ENCODE results near the gene SCP2. TPM values are rescaled to one million over a fixed set of nuclear protein-coding genes. Genes with fewer than 3 reads are reported as not detected.
A peak's percentile ranks its signal among the peaks of the same experiment; 100 is the strongest.

The SCP2 gene
- total RNA-seq, 1 donor from 2014 or later = 89.8 TPM

GRCh38 chr1:52920791-52921291 is 6.2 kb upstream of the SCP2 start:
- H3K4me3 Mint-ChIP-seq (ENCODE audit: unreplicated experiment) = peak overlapping the region; percentile 34
- Histone ChIP-seq H3K27ac (ENCODE audit: low read depth, low read length) (no peak overlapping the region), H3K27me3 (ENCODE audit: insufficient read depth, low read length) (peaks cover 2% of the 10 kb centered on the region), H3K9me3 (ENCODE audit: insufficient read depth, low read depth, low read length) (no peaks in the 10 kb centered on the region), H3K36me3 (ENCODE audit: insufficient read depth, low read length) (no peaks in the 10 kb centered on the region), H3K4me1 (ENCODE audit: insufficient read depth, low read length) (no peaks in the 10 kb centered on the region), H3K9ac (ENCODE audit: low read length) (peak overlapping the region; percentile 57), H4K20me1 (ENCODE audit: insufficient read depth, low read length) (no peaks in the 10 kb centered on the region), H3K4me3 (ENCODE audit: insufficient read depth, low read depth, low read length) (peak overlapping the region; percentile 48), H3K79me2 (ENCODE audit: insufficient read depth, low read length) (no peaks in the 10 kb centered on the region), H2AFZ (ENCODE audit: low read depth, low read length) (peak overlapping the region; percentile 98), H3K4me2 (ENCODE audit: low read length) (peak overlapping the region; percentile 85)
- DNase-seq (ENCODE audit: low read depth) (no peak), FAIRE-seq (no peak)
- no peaks in the 10 kb centered on the region for H3K4me1 Mint-ChIP-seq (ENCODE audit: low read depth, unreplicated experiment)
- peaks cover 2% of the 10 kb centered on the region for H3K36me3 Mint-ChIP-seq (ENCODE audit: low read depth, unreplicated experiment)
- H3K9me3 Mint-ChIP-seq (ENCODE audit: unreplicated experiment) = peaks cover 5% of the 10 kb centered on the region
- no peak for TF ChIP-seq EZH2 (IDR thresholded peaks at IDR 0.05; ENCODE audit: insufficient read depth, low read length)
- TF ChIP-seq CTCF (IDR thresholded peaks at IDR 0.05; ENCODE audit: insufficient read depth, low read depth, low read length) = no peak
- peaks cover 35% of the 10 kb centered on the region for H3K27me3 Mint-ChIP-seq (ENCODE audit: low read depth, unreplicated experiment)
- H3K27ac Mint-ChIP-seq (ENCODE audit: unreplicated experiment) = no peak overlapping the region

- Histone ChIP-seq H3K79me2 (ENCODE audit: insufficient read depth, low read length) (no peaks in the 10 kb centered on the region), H3K4me1 (ENCODE audit: insufficient read depth, low read length) (no peaks in the 10 kb centered on the region), H3K27me3 (ENCODE audit: insufficient read depth, low read length) (peaks cover 2% of the 10 kb centered on the region), H3K9me3 (ENCODE audit: insufficient read depth, low read depth, low read length) (no peaks in the 10 kb centered on the region), H3K36me3 (ENCODE audit: insufficient read depth, low read length) (no peaks in the 10 kb centered on the region), H3K4me2 (ENCODE audit: low read length) (peak overlapping the region; percentile 21), H3K4me3 (ENCODE audit: insufficient read depth, low read depth, low read length) (no peak overlapping the region), H3K9ac (ENCODE audit: low read length) (no peak overlapping the region), H4K20me1 (ENCODE audit: insufficient read depth, low read length) (no peaks in the 10 kb centered on the region), H3K27ac (ENCODE audit: low read depth, low read length) (no peak overlapping the region), H2AFZ (ENCODE audit: low read depth, low read length) (no peak overlapping the region)
- TF ChIP-seq CTCF (IDR thresholded peaks at IDR 0.05; ENCODE audit: insufficient read depth, low read depth, low read length) (no peak), EZH2 (IDR thresholded peaks at IDR 0.05; ENCODE audit: insufficient read depth, low read length) (no peak)
- DNase-seq (ENCODE audit: low read depth) (no peak), FAIRE-seq (no peak)
- Mint-ChIP-seq H3K27me3 (ENCODE audit: low read depth, unreplicated experiment) (peaks cover 36% of the 10 kb centered on the region), H3K4me1 (ENCODE audit: low read depth, unreplicated experiment) (no peaks in the 10 kb centered on the region), H3K27ac (ENCODE audit: unreplicated experiment) (no peak overlapping the region), H3K36me3 (ENCODE audit: low read depth, unreplicated experiment) (peaks cover 1% of the 10 kb centered on the region), H3K9me3 (ENCODE audit: unreplicated experiment) (no peaks in the 10 kb centered on the region), H3K4me3 (ENCODE audit: unreplicated experiment) (no peak overlapping the region)
Measured at GRCh38 chr1:52925571-52926005, 1.5 kb upstream of the SCP2 start.

- Mint-ChIP-seq H3K27ac (ENCODE audit: unreplicated experiment) (no peak overlapping the region), H3K27me3 (ENCODE audit: low read depth, unreplicated experiment) (peaks cover 32% of the 10 kb centered on the region)
- no peaks in the 10 kb centered on the region for H3K27me3 ChIP-seq (ENCODE audit: insufficient read depth, low read length)
Measured at GRCh38 chr1:52926864-52927211, 238 bp upstream of the SCP2 start.

More at GRCh38 chr1:52926864-52927211, 238 bp upstream of the SCP2 start:
- no peak for FAIRE-seq
- no peaks in the 10 kb centered on the region for H3K79me2 ChIP-seq (ENCODE audit: insufficient read depth, low read length)
- H3K4me2 ChIP-seq (ENCODE audit: low read length) = peak overlapping the region; percentile 89
- no peaks in the 10 kb centered on the region for H3K9me3 Mint-ChIP-seq (ENCODE audit: unreplicated experiment)
- H3K9me3 ChIP-seq (ENCODE audit: insufficient read depth, low read depth, low read length) = no peaks in the 10 kb centered on the region
- no peak for TF ChIP-seq EZH2 (IDR thresholded peaks at IDR 0.05; ENCODE audit: insufficient read depth, low read length)
- TF ChIP-seq CTCF (IDR thresholded peaks at IDR 0.05; ENCODE audit: insufficient read depth, low read depth, low read length) = no peak
- H3K27ac ChIP-seq (ENCODE audit: low read depth, low read length) = no peak overlapping the region
- peak overlapping the region; percentile 62 for H3K4me3 ChIP-seq (ENCODE audit: insufficient read depth, low read depth, low read length)
- no peaks in the 10 kb centered on the region for H3K36me3 ChIP-seq (ENCODE audit: insufficient read depth, low read length)
- peaks cover 1% of the 10 kb centered on the region for H3K36me3 Mint-ChIP-seq (ENCODE audit: low read depth, unreplicated experiment)
- no peak for DNase-seq (ENCODE audit: low read depth)
- no peaks in the 10 kb centered on the region for H4K20me1 ChIP-seq (ENCODE audit: insufficient read depth, low read length)
- peak overlapping the region; percentile 80 for H3K9ac ChIP-seq (ENCODE audit: low read length)
- peak overlapping the region; percentile 95 for H3K4me3 Mint-ChIP-seq (ENCODE audit: unreplicated experiment)
- peak overlapping the region; percentile 99 for H2AFZ ChIP-seq (ENCODE audit: low read depth, low read length)
- no peaks in the 10 kb centered on the region for H3K4me1 Mint-ChIP-seq (ENCODE audit: low read depth, unreplicated experiment)
- no peaks in the 10 kb centered on the region for H3K4me1 ChIP-seq (ENCODE audit: insufficient read depth, low read length)

Data from astrocyte (in vitro differentiated cells and primary cell).